ENCODE results near the gene AFAP1L2. TPM values are rescaled to one million over a fixed set of nuclear protein-coding genes. Genes with fewer than 3 reads are reported as not detected.

The AFAP1L2 gene
- total RNA-seq, 1 donor from 2014 or later: 0.98 TPM

DNA sequence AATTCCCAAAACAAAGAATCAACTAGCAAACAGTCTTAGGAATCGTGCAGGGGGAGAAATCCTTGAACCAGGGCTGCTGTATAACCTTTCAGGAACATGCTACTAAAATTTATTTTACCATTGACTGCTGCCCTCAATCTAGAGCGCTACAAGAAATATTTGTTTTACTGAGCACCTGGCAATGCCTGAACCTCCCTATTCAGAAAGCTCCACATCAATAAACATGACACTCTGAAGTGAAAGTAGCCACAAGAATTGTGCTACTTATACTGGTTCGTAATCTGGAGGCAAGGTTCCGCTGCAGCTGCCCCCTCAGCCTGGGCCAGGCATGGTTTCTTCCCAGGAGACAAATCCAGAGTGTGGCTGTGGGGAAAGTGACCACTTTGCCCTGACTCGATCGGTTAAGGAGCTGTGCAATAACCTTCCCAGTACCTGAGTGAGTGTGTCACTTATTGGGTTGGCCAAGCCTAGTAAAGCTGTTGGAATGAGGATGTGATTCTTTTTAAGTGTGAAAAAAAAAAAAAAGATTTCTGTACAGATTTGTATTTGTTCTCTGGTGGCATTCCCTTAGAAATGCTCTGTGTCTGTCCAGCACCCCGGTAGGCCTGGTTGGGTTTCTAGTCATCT lies 157.5 kb downstream of the AFAP1L2 start:
- TF ChIP-seq, protein P1, sequence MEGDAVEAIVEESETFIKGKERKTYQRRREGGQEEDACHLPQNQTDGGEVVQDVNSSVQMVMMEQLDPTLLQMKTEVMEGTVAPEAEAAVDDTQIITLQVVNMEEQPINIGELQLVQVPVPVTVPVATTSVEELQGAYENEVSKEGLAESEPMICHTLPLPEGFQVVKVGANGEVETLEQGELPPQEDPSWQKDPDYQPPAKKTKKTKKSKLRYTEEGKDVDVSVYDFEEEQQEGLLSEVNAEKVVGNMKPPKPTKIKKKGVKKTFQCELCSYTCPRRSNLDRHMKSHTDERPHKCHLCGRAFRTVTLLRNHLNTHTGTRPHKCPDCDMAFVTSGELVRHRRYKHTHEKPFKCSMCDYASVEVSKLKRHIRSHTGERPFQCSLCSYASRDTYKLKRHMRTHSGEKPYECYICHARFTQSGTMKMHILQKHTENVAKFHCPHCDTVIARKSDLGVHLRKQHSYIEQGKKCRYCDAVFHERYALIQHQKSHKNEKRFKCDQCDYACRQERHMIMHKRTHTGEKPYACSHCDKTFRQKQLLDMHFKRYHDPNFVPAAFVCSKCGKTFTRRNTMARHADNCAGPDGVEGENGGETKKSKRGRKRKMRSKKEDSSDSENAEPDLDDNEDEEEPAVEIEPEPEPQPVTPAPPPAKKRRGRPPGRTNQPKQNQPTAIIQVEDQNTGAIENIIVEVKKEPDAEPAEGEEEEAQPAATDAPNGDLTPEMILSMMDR (IDR thresholded peaks at IDR 0.05; ENCODE audit: unreplicated experiment): no peak
- H3K4me3 Mint-ChIP-seq (ENCODE audit: low read depth): no peak overlapping the region

DNA sequence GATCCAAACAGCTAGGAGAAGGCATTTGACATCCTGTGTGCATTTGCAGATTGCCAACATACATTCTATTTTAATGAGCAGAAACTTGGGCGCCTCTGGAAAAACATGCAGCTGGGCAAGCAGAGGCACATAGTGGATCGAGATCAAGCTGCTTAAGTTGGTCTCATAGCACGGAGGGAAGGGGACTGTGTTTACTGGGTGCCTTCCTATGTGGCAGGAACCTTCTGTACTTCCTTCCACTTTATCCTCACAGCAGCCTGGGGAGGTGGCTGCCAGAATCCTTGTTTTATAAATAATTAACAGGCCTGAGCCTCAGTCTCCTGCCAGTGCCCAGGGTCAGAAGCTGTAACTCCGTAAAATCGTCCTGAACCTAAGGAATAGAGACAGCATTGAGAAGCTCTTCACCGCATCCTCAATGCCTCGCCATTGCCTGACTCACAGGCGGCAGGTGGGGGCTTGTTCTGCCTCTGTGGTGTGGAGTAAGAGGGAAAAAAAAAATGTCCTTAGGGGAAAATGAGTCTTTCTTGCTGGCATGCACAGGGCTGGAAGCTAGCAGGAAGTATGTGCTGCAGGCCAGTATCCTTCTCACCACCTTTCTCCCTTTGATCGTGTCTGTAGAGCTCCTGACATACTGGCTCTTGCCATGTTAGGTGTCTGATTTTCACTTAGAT lies 159.0 kb downstream of the AFAP1L2 start:
- Mint-ChIP-seq H3K9me3 (ENCODE audit: low read depth) (no peaks in the 10 kb centered on the region), H3K36me3 (ENCODE audit: insufficient read depth) (peaks cover 2% of the 10 kb centered on the region), H3K4me3 (ENCODE audit: low read depth) (no peak overlapping the region), H3K27ac (no peak overlapping the region), H3K4me1 (ENCODE audit: low read depth) (peaks cover 16% of the 10 kb centered on the region), H3K27me3 (peaks cover 27% of the 10 kb centered on the region)
- TF ChIP-seq, protein P1 (IDR thresholded peaks at IDR 0.05; ENCODE audit: unreplicated experiment): no peak
- no peak for DNase-seq (ENCODE audit: low spot score, unreplicated experiment)

More for the DNA sequence above, 157.5 kb downstream of the AFAP1L2 start:
- peaks cover 17% of the 10 kb centered on the region for H3K27me3 Mint-ChIP-seq
- H3K4me1 Mint-ChIP-seq (ENCODE audit: low read depth): peaks cover 16% of the 10 kb centered on the region
- H3K36me3 Mint-ChIP-seq (ENCODE audit: insufficient read depth): peaks cover 4% of the 10 kb centered on the region
- no peaks in the 10 kb centered on the region for H3K9me3 Mint-ChIP-seq (ENCODE audit: low read depth)
- no peak for DNase-seq (ENCODE audit: low spot score, unreplicated experiment)
- H3K27ac Mint-ChIP-seq: no peak overlapping the region

Other genes with a start within 250 kb of the AFAP1L2 start
- 20.8 and 21.0 TPM in 2 replicates for gene CCDC186, start 230.3 kb downstream of the AFAP1L2 start, total RNA-seq
- not detected in 2 replicates for gene TDRD1, start 225.1 kb downstream of the AFAP1L2 start, total RNA-seq
- 12.1 and 12.4 TPM in 2 replicates for gene VWA2, start 165.2 kb downstream of the AFAP1L2 start, total RNA-seq

All from progenitor cell of endocrine pancreas (in vitro differentiated cells).